Pancreas (tissue), 10 donors: ENCODE results near the gene ST8SIA2. TPM values are rescaled to one million over a fixed set of nuclear protein-coding genes. Genes with fewer than 3 reads are reported as not detected.

Experiments
- ATAC-seq, 4 donors: fragments of 200-7000 bp; cut with Tn5 transposase; one replicate each; pipeline versions ENCODE4 v1.8.0 to v1.9.1; 2020; ENCODE audit warnings: mild to moderate bottlenecking in 4 of 4, moderate library complexity in 4 of 4
- DNase-seq, 6 donors: peaks; one replicate each; pipeline ENCODE4 v3.0.0-alpha.2; 2020
- FAIRE-seq: peaks from 2 replicates; lab custom pipeline; 2012; peaks lifted over from hg19 to GRCh38; lab: Jason Lieb, UNC
- H3K27ac ChIP-seq, 4 donors: fragments of 200-600 bp; sonication (generic); 1 replicate in 3 of 4; 2 replicates in 1 of 4; pipeline versions ENCODE4 v1.5.0 to v1.8.0; 2020
- H3K27me3 ChIP-seq, 4 donors: fragments of 200-600 bp; one replicate each; pipeline ENCODE4 v1.8.0; 2021
- H3K36me3 ChIP-seq, 3 donors: fragments of 200-600 bp; sonication (generic) in 1 of 3; one replicate each; pipeline versions ENCODE4 v1.5.0 to v1.8.0; 2020 to 2021
- H3K4me1 ChIP-seq, 3 donors: fragments of 200-600 bp; one replicate each; pipeline ENCODE4 v1.8.0; 2021
- H3K4me3 ChIP-seq, 4 donors: fragments of 200-600 bp; sonication (generic) in 2 of 4; one replicate each; pipeline versions ENCODE4 v1.5.0 to v1.8.0; 2020 to 2021
- H3K9me3 ChIP-seq, 4 donors: fragments of 200-600 bp; one replicate each; pipeline ENCODE4 v1.8.0; 2021
- CTCF ChIP-seq, 4 donors: fragments of 200-600 bp; sonication (generic) in 3 of 4; IDR thresholded peaks; one replicate each; pipeline versions ENCODE4 v1.5.0 to v1.8.0; 2021; ENCODE audit warnings: antibody characterized with exemption in 4 of 4
- WGBS, 2 donors: extraction: QIAGEN DNeasy Blood & Tissue Kit; methylation state at CpG; one replicate each; pipeline ENCODE4 v1.1.7; 2013; 5-methylcytosine and 5-hydroxymethylcytosine counted together
- intact Hi-C, 3 donors: fragments of 100-400 bp; cut with DNase I; formaldehyde crosslinking; loops; one replicate each; pipeline versions ENCODE4 v1.11.1 to v1.14.2; 2022
- polyA plus RNA-seq, 2 donors: library from polyadenylated mRNA; stranded (reverse); fragments of 200-250 nt; gene quantifications; one replicate each; pipeline ENCODE4 v1.2.3, GENCODE V29; 2013
- total RNA-seq, 6 donors: library from RNA; stranded (reverse); fragmentation: NEBNext Ultra II Directional in 4 of 6; extraction: Animal tissue kit (Norgen Biotek cat#: 25700) in 4 of 6; gene quantifications; one replicate each; pipeline versions ENCODE4 v1.2.1 to v1.2.4, GENCODE V29; 2021 to 2023
- donor health status: healthy with polysubstance abuse.
- donor health status: DM: no; HTN: no; CAD: no; lungs with moderate emphysema.
- donor health status: DM: no; HTN: no; CAD: no.
- donor health status: control.
- donor health status: control.
- donor health status: Bipolar disorder and iron deficiency.
- donor health status: DM: yes; HTN: yes; CAD: no.
- donor health status: DM: no; HTN: no; CAD: no.
- donor health status: DM: no; HTN: no; CAD: no.
- donor health status: DM: yes; HTN: yes; CAD: no.

ST8SIA2 gene
- total and polyA plus RNA-seq, 8 donors, result 0.02 to 0.19 TPM; not detected in 6

GRCh38 chr15:92394309-92395097 lies 822 bp downstream of the ST8SIA2 start:
- Histone ChIP-seq H3K4me1 (no peaks in the 10 kb centered on the region), H3K27me3 (peaks cover 0 to 28% (median 11%) of the 10 kb centered on the region in 4 donors), H3K36me3 (no peaks in the 10 kb centered on the region), H3K9me3 (no peaks in the 10 kb centered on the region), H3K27ac (no peak overlapping the region), H3K4me3 (no peak overlapping the region)
- WGBS, 2 donors, result 1% methylated on average over 46 to 78 of the region's 78 CpGs
- TF ChIP-seq CTCF (IDR thresholded peaks at IDR 0.05), result no peak
- FAIRE-seq (no peak), ATAC-seq (no peak), DNase-seq (no peak)
- intact Hi-C loops, result no loop called here

- peaks cover 0 to 32% (median 11%) of the 10 kb centered on the region in 4 donors for H3K27me3 ChIP-seq
Observed at GRCh38 chr15:92395098-92395635, 1.5 kb downstream of the ST8SIA2 start.

GRCh38 chr15:92399271-92399950 lies 5.7 kb downstream of the ST8SIA2 start:
- Histone ChIP-seq H3K27me3 (peaks cover 0 to 14% (median 6%) of the 10 kb centered on the region in 4 donors), H3K9me3 (no peaks in the 10 kb centered on the region), H3K27ac (no peak overlapping the region), H3K36me3 (no peaks in the 10 kb centered on the region), H3K4me3 (no peak overlapping the region), H3K4me1 (no peaks in the 10 kb centered on the region)
- no peak for ATAC-seq
- DNase-seq, result no peak
- intact Hi-C loops, result no loop called here
- FAIRE-seq, result no peak
- TF ChIP-seq CTCF (IDR thresholded peaks at IDR 0.05), result no peak
- WGBS, 2 donors, result 26 to 41% methylated on average over 8 of the region's 8 CpGs

More at GRCh38 chr15:92395098-92395635, 1.5 kb downstream of the ST8SIA2 start:
- no peaks in the 10 kb centered on the region for H3K9me3 ChIP-seq
- no peak overlapping the region for H3K4me3 ChIP-seq
- WGBS, 2 donors, result 10 to 23% methylated on average over 13 to 22 of the region's 22 CpGs
- no peaks in the 10 kb centered on the region for H3K36me3 ChIP-seq
- DNase-seq (no peak), FAIRE-seq (no peak), ATAC-seq (no peak)
- no peaks in the 10 kb centered on the region for H3K4me1 ChIP-seq
- no peak for TF ChIP-seq CTCF (IDR thresholded peaks at IDR 0.05)
- no peak overlapping the region for H3K27ac ChIP-seq
- intact Hi-C loops, result no loop called here

- H3K9me3 ChIP-seq, result no peaks in the 10 kb centered on the region
- peaks cover 0 to 8% (median under 1%) of the 10 kb centered on the region in 4 donors for H3K27me3 ChIP-seq
- no peaks in the 10 kb centered on the region for H3K4me1 ChIP-seq
- H3K4me3 ChIP-seq, result no peak overlapping the region
- DNase-seq (no peak), FAIRE-seq (no peak), ATAC-seq (no peak)
- intact Hi-C loops, result no loop called here
- 44 to 51% methylated on average over 8 of the region's 8 CpGs for WGBS, 2 donors
- no peak for TF ChIP-seq CTCF (IDR thresholded peaks at IDR 0.05)
- H3K27ac ChIP-seq, result no peak overlapping the region
- H3K36me3 ChIP-seq, result no peaks in the 10 kb centered on the region
Observed at GRCh38 chr15:92400573-92400972, 6.9 kb downstream of the ST8SIA2 start.
